ENCODE measurements around the gene FEM1A. TPM values are rescaled to one million over a fixed set of nuclear protein-coding genes. Genes with fewer than 3 reads are reported as not detected.
"Not testable (repeated sequence)": the region's sequence is repeated elsewhere in the genome, so short reads cannot be mapped to it uniquely, and the experiment has no call there.

The FEM1A gene
- total RNA-seq, 1 experiment from 2014 or later: 8.8 TPM

DNA sequence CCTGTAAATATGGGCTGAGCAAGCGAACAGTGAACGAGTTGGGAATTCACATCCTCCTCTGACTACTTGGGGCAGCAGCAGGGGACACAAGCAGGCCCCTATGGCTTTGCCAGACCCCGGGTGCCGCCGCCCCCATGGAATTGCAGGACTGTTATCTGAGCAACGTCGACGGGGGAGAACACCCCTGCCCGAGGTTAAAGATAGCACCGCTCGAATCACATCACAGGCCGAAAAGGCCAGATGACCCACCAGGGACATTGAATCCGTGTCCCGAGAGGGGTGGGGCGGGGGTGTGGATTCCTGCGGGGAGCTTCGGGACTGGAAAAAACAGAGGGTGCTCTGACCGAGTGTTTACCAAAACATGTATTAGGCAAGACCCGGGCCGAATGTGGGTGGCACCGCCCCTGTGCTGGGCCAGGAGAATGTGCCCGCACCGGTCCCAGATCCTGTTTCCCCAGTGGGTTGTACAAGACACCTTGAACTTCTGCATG lies 9.1 kb downstream of the FEM1A start:
- no peak overlapping the region for H3K27ac Mint-ChIP-seq (ENCODE audit: unreplicated experiment)
- no TSS peak for BruUV-seq (replicated peaks)
- H3K27me3 Mint-ChIP-seq (ENCODE audit: unreplicated experiment): no peaks in the 10 kb centered on the region
- H3K9me3 Mint-ChIP-seq (ENCODE audit: low read depth, unreplicated experiment): no peaks in the 10 kb centered on the region
- CTCF ChIA-PET: interaction anchor here (1.3 kb wide), 1 partner anchor 9 kb away, joined by 9 read pairs; the partner anchor contains the start of gene FEM1A
- no peak for TF ChIP-seq CTCF (IDR thresholded peaks at IDR 0.05; ENCODE audit: unreplicated experiment)
- peak; percentile 86 for DNase-seq
- H3K4me3 Mint-ChIP-seq (ENCODE audit: low read depth, unreplicated experiment): no peak overlapping the region
- peaks cover 7% of the 10 kb centered on the region for H3K36me3 Mint-ChIP-seq (ENCODE audit: insufficient read depth, unreplicated experiment)
- H3K4me1 Mint-ChIP-seq (ENCODE audit: low read depth, unreplicated experiment): no peaks in the 10 kb centered on the region
- intact Hi-C loops (cut with micrococcal nuclease; ENCODE audit: unreplicated experiment): loop anchor here (10.0 kb wide), 1 partner anchor 54 kb away; no protein-coding TSS in a partner anchor

DNA sequence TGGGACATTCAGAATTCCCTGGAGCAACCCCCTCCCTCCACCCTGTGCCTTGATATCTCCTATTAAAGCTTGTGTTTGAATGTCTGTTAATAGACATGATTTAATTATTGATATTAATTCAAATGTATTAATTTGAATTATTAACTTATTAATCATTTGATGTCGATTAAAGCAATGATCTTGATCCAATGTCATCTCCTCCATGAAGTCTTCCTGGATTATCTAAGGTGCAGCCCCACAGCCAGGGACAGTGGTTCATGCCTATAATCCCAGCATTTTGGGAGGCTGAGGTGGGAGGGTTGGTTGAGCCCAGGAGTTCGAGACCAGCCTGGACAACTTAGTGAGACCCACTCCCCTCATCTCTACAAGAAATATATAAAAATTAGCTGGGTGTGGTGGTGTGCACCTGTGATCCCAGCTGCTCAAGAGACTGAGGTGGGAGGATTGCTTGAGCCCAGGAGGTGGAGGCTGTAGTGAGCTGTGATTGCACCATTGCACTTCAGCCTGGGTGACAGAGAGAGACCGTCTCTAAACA lies 9.6 kb downstream of the FEM1A start:
- Mint-ChIP-seq H3K27me3 (ENCODE audit: unreplicated experiment) (no peaks in the 10 kb centered on the region), H3K4me3 (ENCODE audit: low read depth, unreplicated experiment) (no peak overlapping the region), H3K36me3 (ENCODE audit: insufficient read depth, unreplicated experiment) (peaks cover 7% of the 10 kb centered on the region), H3K9me3 (ENCODE audit: low read depth, unreplicated experiment) (no peaks in the 10 kb centered on the region), H3K27ac (ENCODE audit: unreplicated experiment) (no peak overlapping the region), H3K4me1 (ENCODE audit: low read depth, unreplicated experiment) (no peaks in the 10 kb centered on the region)
- CTCF ChIA-PET: interaction anchor here (1.3 kb wide), 1 partner anchor 10 kb away, joined by 9 read pairs; the partner anchor contains the start of gene FEM1A
- no peak for TF ChIP-seq CTCF (IDR thresholded peaks at IDR 0.05; ENCODE audit: unreplicated experiment)
- intact Hi-C loops (cut with micrococcal nuclease; ENCODE audit: unreplicated experiment): loop anchor here (10.0 kb wide), 1 partner anchor 54 kb away; no protein-coding TSS in a partner anchor
- no TSS peak for BruUV-seq (replicated peaks)
- no peak for DNase-seq

DNA sequence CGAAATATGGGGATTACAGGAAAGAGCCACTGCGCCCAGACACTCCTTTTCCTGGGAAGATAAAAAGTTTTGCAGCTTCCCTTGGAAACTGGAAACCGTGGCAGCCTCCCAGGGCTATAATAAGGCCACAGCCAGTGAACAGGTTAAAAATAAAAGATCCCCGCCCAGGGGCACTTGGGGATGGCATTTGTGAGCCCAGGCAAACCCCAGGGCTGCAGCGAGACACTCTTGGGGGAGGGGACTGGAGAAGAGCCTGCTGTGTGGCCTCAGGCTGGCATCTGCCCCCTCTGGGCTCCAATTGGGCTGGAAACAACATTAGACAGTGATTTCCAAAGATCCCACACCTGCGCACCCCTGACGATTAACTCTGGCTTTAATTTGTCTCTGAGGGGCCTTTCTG lies 11.2 kb downstream of the FEM1A start:
- Mint-ChIP-seq H3K4me1 (ENCODE audit: low read depth, unreplicated experiment) (no peaks in the 10 kb centered on the region), H3K27ac (ENCODE audit: unreplicated experiment) (no peak overlapping the region), H3K4me3 (ENCODE audit: low read depth, unreplicated experiment) (no peak overlapping the region), H3K27me3 (ENCODE audit: unreplicated experiment) (no peaks in the 10 kb centered on the region), H3K9me3 (ENCODE audit: low read depth, unreplicated experiment) (no peaks in the 10 kb centered on the region), H3K36me3 (ENCODE audit: insufficient read depth, unreplicated experiment) (no peaks in the 10 kb centered on the region)
- intact Hi-C loops (cut with micrococcal nuclease; ENCODE audit: unreplicated experiment): loop anchor here (10.0 kb wide), 1 partner anchor 52 kb away; no protein-coding TSS in a partner anchor
- no TSS peak for BruUV-seq (replicated peaks)
- TF ChIP-seq CTCF (IDR thresholded peaks at IDR 0.05; ENCODE audit: unreplicated experiment): no peak
- CTCF ChIA-PET: no interaction called here
- DNase-seq: no peak

- CTCF ChIA-PET: no interaction called here
- no peak overlapping the region for H3K27ac Mint-ChIP-seq (ENCODE audit: unreplicated experiment)
- DNase-seq: peak; percentile 77
- H3K4me1 Mint-ChIP-seq (ENCODE audit: low read depth, unreplicated experiment): no peaks in the 10 kb centered on the region
- no peaks in the 10 kb centered on the region for H3K36me3 Mint-ChIP-seq (ENCODE audit: insufficient read depth, unreplicated experiment)
- BruUV-seq (replicated peaks): no TSS peak
- peak; percentile 75 for TF ChIP-seq CTCF (IDR thresholded peaks at IDR 0.05; ENCODE audit: unreplicated experiment)
- no peak overlapping the region for H3K4me3 Mint-ChIP-seq (ENCODE audit: low read depth, unreplicated experiment)
- H3K9me3 Mint-ChIP-seq (ENCODE audit: low read depth, unreplicated experiment): no peaks in the 10 kb centered on the region
- intact Hi-C loops (cut with micrococcal nuclease; ENCODE audit: unreplicated experiment): loop anchor here (2.0 to 10.0 kb wide), 2 partner anchors 51 to 71 kb away; no protein-coding TSS in a partner anchor
- no peaks in the 10 kb centered on the region for H3K27me3 Mint-ChIP-seq (ENCODE audit: unreplicated experiment)
These were observed 12.5 kb downstream of the FEM1A start for GRCh38 chr19:4803736-4804695.

DNA sequence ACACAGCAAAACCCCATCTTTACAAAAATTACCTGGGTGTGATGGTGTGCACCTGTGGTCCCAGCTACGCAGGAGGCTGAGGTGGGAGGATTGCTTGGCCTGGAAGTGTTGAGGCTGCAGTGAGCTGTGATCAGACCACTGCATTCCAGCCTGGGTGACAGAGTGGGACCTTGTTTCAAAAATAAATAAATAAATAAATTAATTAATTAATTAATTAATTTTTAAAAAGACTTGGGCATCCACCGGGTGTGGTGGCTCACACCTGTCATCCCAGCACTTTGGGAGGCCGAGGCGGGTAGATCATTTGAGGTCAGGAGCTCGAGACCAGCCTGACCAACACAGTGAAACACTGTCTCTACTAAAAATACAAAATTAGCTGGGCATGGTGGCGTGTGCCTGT lies 13.6 kb downstream of the FEM1A start:
- BruUV-seq (replicated peaks); H3K9me3 Mint-ChIP-seq (ENCODE audit: low read depth, unreplicated experiment); H3K4me3 Mint-ChIP-seq (ENCODE audit: low read depth, unreplicated experiment); CTCF ChIA-PET; H3K4me1 Mint-ChIP-seq (ENCODE audit: low read depth, unreplicated experiment); DNase-seq; H3K27me3 Mint-ChIP-seq (ENCODE audit: unreplicated experiment); H3K36me3 Mint-ChIP-seq (ENCODE audit: insufficient read depth, unreplicated experiment); H3K27ac Mint-ChIP-seq (ENCODE audit: unreplicated experiment): not testable (repeated sequence)
- intact Hi-C loops (cut with micrococcal nuclease; ENCODE audit: unreplicated experiment): loop anchor here (2.0 to 10.0 kb wide), 3 partner anchors 50 to 107 kb away; no protein-coding TSS in a partner anchor
